ENCODE measurements around the gene ZNF519.

- TF ChIP-seq, protein P1, sequence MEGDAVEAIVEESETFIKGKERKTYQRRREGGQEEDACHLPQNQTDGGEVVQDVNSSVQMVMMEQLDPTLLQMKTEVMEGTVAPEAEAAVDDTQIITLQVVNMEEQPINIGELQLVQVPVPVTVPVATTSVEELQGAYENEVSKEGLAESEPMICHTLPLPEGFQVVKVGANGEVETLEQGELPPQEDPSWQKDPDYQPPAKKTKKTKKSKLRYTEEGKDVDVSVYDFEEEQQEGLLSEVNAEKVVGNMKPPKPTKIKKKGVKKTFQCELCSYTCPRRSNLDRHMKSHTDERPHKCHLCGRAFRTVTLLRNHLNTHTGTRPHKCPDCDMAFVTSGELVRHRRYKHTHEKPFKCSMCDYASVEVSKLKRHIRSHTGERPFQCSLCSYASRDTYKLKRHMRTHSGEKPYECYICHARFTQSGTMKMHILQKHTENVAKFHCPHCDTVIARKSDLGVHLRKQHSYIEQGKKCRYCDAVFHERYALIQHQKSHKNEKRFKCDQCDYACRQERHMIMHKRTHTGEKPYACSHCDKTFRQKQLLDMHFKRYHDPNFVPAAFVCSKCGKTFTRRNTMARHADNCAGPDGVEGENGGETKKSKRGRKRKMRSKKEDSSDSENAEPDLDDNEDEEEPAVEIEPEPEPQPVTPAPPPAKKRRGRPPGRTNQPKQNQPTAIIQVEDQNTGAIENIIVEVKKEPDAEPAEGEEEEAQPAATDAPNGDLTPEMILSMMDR (optimal IDR thresholded peaks at IDR 0.05 in 1 of 3, IDR thresholded peaks at IDR 0.05 in 1 of 3, conservative IDR thresholded peaks at IDR 0.05 in 1 of 3; ENCODE audit: extremely low read depth in 1 of 3, insufficient read depth in 2 of 3, low read length in 3 of 3), result no peak
- no peak for TF ChIP-seq EZH2 (IDR thresholded peaks at IDR 0.05; ENCODE audit: low read length)
Measured at GRCh38 chr18:14144628-14144895, 12.3 kb upstream of the ZNF519 start.
